Measurements from ENCODE around the gene SLC7A6OS. TPM values are rescaled to one million over a fixed set of nuclear protein-coding genes. Genes with fewer than 3 reads are reported as not detected.
A peak's percentile ranks its signal among the peaks of the same experiment; 100 is the strongest.

Gene SLC7A6OS
- total RNA-seq, 2 experiments from 2014 or later, result 26.3 to 30.7 TPM

DNA sequence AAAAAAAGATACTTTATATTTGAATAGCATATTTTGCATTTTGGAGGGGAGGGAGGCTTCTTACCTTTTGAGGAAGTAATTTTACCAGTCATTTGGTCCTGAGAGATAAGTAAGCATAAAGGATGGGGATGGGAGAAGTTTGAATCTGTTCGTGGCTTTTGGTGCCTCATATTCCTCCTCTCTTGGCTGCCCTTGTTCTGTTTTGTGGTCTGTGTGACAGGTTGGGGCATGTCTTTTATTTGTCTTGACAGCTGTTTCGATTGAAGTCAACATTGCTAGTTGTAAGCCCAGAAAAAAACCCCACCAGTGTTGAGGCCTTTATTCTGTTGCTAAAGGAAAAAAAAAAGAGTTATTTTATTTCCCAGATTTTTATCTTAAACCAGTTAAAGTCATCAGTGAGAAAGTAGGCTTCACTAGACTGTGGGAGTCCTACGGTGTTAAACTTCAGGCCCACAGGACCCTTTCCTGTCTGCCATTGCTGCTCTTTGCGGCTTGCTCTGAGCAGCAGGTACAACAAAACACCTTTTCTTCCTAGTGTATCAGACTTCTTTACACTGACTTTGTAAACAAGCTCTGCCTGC lies 35.0 kb downstream of the SLC7A6OS start:
- H3K4me1 Mint-ChIP-seq (ENCODE audit: low read depth), result peaks cover 72% of the 10 kb centered on the region
- H3K9me3 Mint-ChIP-seq (ENCODE audit: insufficient read depth), result no peaks in the 10 kb centered on the region
- peaks cover 58% of the 10 kb centered on the region for H3K36me3 Mint-ChIP-seq (ENCODE audit: low read depth)
- H3K27me3 Mint-ChIP-seq (ENCODE audit: low read depth), result no peaks in the 10 kb centered on the region
- DNase-seq, result peak; percentile 67
- peak overlapping the region; percentile 89 for H3K27ac Mint-ChIP-seq
- ChIA-PET CTCF (interaction anchor here (1.1 to 7.9 kb wide), 7 partner anchors 9 to 53 kb away, joined by 3 to 118 read pairs (median 6); partner anchors contain the start of genes PRMT7, SLC7A6 and SLC7A6OS), POLR2A (interaction anchor here (0.6 to 2.4 kb wide), 8 partner anchors 8 to 71 kb away, joined by 3 to 6 read pairs (median 3); partner anchors contain the start of genes PRMT7, SLC7A6 and SLC7A6OS)
- peak; percentile 82 for ATAC-seq
- peak overlapping the region; percentile 65 for H3K4me3 Mint-ChIP-seq

DNA sequence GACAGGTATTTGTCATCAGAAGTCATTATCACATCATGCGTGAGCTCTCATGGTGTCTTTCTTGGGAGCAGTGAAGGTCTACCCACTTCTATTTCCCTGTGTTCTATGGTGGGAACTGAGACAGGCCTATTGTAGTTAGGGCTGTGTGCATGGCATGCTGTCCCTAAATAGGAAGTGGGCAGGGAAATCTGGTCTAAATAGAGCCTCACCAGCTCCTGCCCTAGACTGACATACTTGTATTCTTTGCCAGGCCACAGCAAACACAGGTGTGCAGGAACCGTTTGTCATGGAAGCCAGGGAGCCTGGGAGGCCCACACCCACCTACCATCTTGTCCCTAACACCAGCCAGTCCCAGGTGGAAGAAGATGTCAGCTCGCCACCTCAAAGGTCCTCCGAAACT lies 36.3 kb downstream of the SLC7A6OS start:
- no peaks in the 10 kb centered on the region for H3K9me3 Mint-ChIP-seq (ENCODE audit: insufficient read depth)
- H3K27me3 Mint-ChIP-seq (ENCODE audit: low read depth), result no peaks in the 10 kb centered on the region
- no peak for ATAC-seq
- peaks cover 74% of the 10 kb centered on the region for H3K4me1 Mint-ChIP-seq (ENCODE audit: low read depth)
- POLR2A ChIA-PET, result interaction anchor here (0.7 to 2.4 kb wide), 5 partner anchors 9 to 36 kb away, joined by 3 to 8 read pairs (median 5); partner anchors contain the start of genes PRMT7, SLC7A6 and SLC7A6OS
- no peak for DNase-seq
- CTCF ChIA-PET, result interaction anchor here (1.5 to 7.9 kb wide), 6 partner anchors 10 to 37 kb away, joined by 3 to 118 read pairs (median 11); partner anchors contain the start of genes PRMT7, SLC7A6 and SLC7A6OS
- peak overlapping the region; percentile 81 for H3K27ac Mint-ChIP-seq
- H3K36me3 Mint-ChIP-seq (ENCODE audit: low read depth), result peaks cover 58% of the 10 kb centered on the region
- H3K4me3 Mint-ChIP-seq, result peak overlapping the region; percentile 20

DNA sequence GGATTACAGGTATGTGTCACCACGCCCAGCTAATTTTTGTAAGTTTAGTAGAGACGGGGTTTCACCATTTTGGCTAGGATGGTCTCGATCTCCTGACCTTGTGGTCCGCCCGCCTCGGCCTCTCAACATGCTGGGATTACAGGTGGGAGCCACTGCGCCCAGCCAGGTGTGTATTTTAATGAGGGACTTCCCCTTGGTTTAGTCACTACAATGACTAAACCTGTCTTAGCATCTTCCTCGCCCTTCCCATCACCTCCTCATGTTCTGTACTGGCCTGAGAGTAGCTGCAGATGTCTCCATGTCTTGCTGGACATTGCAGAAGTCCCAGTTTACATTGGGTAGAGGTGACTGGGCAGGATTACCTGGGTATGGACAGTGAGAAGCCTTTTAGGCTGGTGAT lies 36.9 kb downstream of the SLC7A6OS start:
- no peak overlapping the region for H3K4me3 Mint-ChIP-seq
- H3K9me3 Mint-ChIP-seq (ENCODE audit: insufficient read depth), result no peaks in the 10 kb centered on the region
- peaks cover 59% of the 10 kb centered on the region for H3K36me3 Mint-ChIP-seq (ENCODE audit: low read depth)
- no peaks in the 10 kb centered on the region for H3K27me3 Mint-ChIP-seq (ENCODE audit: low read depth)
- H3K27ac Mint-ChIP-seq, result peak overlapping the region; percentile 81
- ChIA-PET POLR2A (interaction anchor here (0.7 to 1.8 kb wide), 5 partner anchors 10 to 37 kb away, joined by 3 to 8 read pairs (median 4); partner anchors contain the start of genes PRMT7, SLC7A6 and SLC7A6OS), CTCF (interaction anchor here (1.5 to 7.9 kb wide), 7 partner anchors 11 to 55 kb away, joined by 3 to 118 read pairs (median 11); partner anchors contain the start of genes PRMT7, SLC7A6 and SLC7A6OS)
- DNase-seq, result no peak
- ATAC-seq, result no peak
- H3K4me1 Mint-ChIP-seq (ENCODE audit: low read depth), result peaks cover 76% of the 10 kb centered on the region

DNA sequence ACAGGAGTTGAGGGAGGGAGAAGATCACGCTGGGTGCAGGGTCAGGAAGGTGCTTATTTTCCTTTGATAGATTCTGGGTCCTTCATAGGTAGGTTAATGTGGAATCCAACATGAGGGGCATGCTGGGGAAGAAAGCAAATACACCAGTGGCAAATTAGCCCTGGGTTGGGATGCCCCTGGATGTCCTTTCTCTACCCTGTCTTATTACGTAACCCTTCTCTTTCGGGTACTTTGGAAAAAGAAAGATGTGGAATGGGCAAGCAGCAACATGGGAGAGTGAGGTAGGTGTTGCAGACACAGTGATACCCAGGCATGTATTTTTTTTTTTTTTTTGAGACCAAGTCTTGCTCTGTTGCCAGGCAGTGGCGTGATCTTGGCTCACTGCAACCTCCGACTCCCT lies 37.3 kb downstream of the SLC7A6OS start:
- CTCF ChIA-PET, result interaction anchor here (1.6 to 7.9 kb wide), 7 partner anchors 11 to 55 kb away, joined by 3 to 118 read pairs (median 11); partner anchors contain the start of genes PRMT7, SLC7A6 and SLC7A6OS
- ATAC-seq (no peak), DNase-seq (no peak)
- POLR2A ChIA-PET, result interaction anchor here (0.9 to 1.9 kb wide), 4 partner anchors 7 to 16 kb away, joined by 3 to 9 read pairs (median 6); partner anchors contain the start of gene SLC7A6
- Mint-ChIP-seq H3K4me1 (ENCODE audit: low read depth) (peaks cover 77% of the 10 kb centered on the region), H3K4me3 (peak overlapping the region; percentile 37), H3K27ac (peak overlapping the region; percentile 84), H3K27me3 (ENCODE audit: low read depth) (no peaks in the 10 kb centered on the region), H3K36me3 (ENCODE audit: low read depth) (peaks cover 59% of the 10 kb centered on the region), H3K9me3 (ENCODE audit: insufficient read depth) (no peaks in the 10 kb centered on the region)

DNA sequence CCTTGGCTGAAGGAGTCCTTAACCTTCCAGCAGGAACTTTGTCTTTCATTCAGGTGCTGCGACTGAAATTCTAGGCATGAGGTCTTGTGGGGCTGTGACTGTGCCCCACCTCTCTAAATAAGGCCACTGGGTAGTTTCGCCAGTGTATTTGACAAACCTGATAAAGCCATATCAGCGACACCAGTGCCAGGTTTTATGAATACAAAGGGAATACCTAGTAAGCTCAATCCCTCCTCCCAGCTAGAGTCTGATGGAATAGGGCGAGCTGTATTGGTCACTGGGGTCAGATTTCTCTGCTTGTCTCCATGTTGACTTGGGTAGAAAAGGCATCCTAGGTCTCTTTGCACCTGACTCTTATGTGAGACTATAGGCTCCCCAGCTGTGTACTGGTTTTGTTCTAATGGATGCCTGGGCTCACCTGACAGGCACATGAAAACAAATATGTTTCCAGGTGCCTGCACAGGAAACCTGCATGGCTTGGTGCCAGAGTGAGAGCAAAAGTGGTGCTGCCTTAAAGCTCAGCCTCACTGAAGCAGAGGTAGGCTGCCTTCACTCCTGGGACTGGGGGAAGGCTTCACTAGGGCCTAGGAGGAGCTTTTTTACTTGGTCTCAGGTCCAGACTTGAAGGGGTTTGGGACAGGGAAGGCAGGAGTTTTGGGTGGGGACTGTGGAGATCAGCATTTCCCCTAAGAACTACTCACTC lies 38.1 kb downstream of the SLC7A6OS start:
- peak overlapping the region; percentile 37 for H3K4me3 Mint-ChIP-seq
- H3K4me1 Mint-ChIP-seq (ENCODE audit: low read depth), result peaks cover 85% of the 10 kb centered on the region
- H3K9me3 Mint-ChIP-seq (ENCODE audit: insufficient read depth), result no peaks in the 10 kb centered on the region
- CTCF ChIA-PET, result interaction anchor here (1.6 to 7.9 kb wide), 6 partner anchors 10 to 56 kb away, joined by 3 to 118 read pairs (median 14); partner anchors contain the start of genes PRMT7, SLC7A6 and SLC7A6OS
- peak; percentile 27 for ATAC-seq
- H3K36me3 Mint-ChIP-seq (ENCODE audit: low read depth), result peaks cover 65% of the 10 kb centered on the region
- POLR2A ChIA-PET, result interaction anchor here (0.7 to 1.9 kb wide), 7 partner anchors 8 to 31 kb away, joined by 3 to 9 read pairs (median 3); partner anchors contain the start of gene SLC7A6
- peak; percentile 43 for DNase-seq
- peak overlapping the region; percentile 84 for H3K27ac Mint-ChIP-seq
- H3K27me3 Mint-ChIP-seq (ENCODE audit: low read depth), result no peaks in the 10 kb centered on the region

DNA sequence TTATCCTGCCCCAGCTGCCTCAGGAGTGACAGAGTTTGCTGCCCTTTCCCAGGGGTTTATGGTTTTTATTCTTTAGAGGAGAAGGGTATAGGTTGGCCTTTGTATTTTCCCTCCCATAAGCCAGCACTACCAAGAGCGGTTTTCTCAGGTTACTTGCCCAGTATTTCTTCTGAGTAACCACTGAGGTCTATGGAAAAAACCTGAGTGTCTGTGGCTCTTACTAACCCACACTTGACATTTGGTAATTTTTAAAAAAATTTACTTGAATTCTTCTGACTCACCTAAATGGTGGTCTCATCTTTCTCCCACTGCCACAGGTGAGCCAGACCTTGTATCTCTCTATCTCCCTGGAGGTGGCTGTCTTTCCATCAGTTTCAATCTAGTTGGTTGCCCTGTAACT lies 40.4 kb downstream of the SLC7A6OS start:
- ChIA-PET POLR2A (interaction anchor here (0.8 to 1.7 kb wide), 2 partner anchors 16 to 42 kb away, joined by 3 to 10 read pairs; no protein-coding TSS in a partner anchor), CTCF (interaction anchor here (1.0 to 7.9 kb wide), 7 partner anchors 8 to 59 kb away, joined by 3 to 118 read pairs (median 8); partner anchors contain the start of gene SLC7A6)
- peak overlapping the region; percentile 67 for H3K27ac Mint-ChIP-seq
- no peaks in the 10 kb centered on the region for H3K27me3 Mint-ChIP-seq (ENCODE audit: low read depth)
- H3K36me3 Mint-ChIP-seq (ENCODE audit: low read depth), result peaks cover 61% of the 10 kb centered on the region
- no peak overlapping the region for H3K4me3 Mint-ChIP-seq
- H3K4me1 Mint-ChIP-seq (ENCODE audit: low read depth), result peaks cover 85% of the 10 kb centered on the region
- no peaks in the 10 kb centered on the region for H3K9me3 Mint-ChIP-seq (ENCODE audit: insufficient read depth)
- DNase-seq, result no peak
- ATAC-seq, result peak; percentile 20

DNA sequence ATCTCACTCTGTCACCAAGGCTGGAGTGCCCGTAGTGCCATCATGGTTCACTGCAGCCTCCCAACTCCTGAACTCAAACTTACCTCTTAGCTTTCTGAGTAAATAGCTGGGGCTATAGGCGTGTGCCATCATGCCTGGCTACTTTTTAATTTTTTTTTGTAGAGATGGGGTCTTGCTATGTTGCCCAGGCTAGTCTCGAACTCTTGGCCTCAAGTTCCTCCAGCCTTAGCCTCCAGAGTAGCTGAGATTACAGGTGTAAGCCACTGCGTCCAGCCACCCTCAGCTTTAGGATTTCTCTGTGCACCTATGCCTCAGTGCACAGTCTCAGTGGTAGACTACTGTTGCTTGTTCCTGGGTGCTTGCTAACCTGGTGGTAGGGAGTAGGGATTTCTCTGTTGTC lies 41.0 kb downstream of the SLC7A6OS start:
- POLR2A ChIA-PET, result interaction anchor here (0.8 to 1.7 kb wide), 4 partner anchors 16 to 42 kb away, joined by 3 to 10 read pairs (median 4); no protein-coding TSS in a partner anchor
- DNase-seq (no peak), ATAC-seq (no peak)
- Mint-ChIP-seq H3K4me3 (no peak overlapping the region), H3K4me1 (ENCODE audit: low read depth) (peaks cover 83% of the 10 kb centered on the region), H3K27ac (peak overlapping the region; percentile 67), H3K9me3 (ENCODE audit: insufficient read depth) (no peaks in the 10 kb centered on the region), H3K27me3 (ENCODE audit: low read depth) (no peaks in the 10 kb centered on the region), H3K36me3 (ENCODE audit: low read depth) (peaks cover 59% of the 10 kb centered on the region)
- CTCF ChIA-PET, result interaction anchor here (1.0 to 2.7 kb wide), 6 partner anchors 9 to 59 kb away, joined by 3 to 14 read pairs (median 7); no protein-coding TSS in a partner anchor

DNA sequence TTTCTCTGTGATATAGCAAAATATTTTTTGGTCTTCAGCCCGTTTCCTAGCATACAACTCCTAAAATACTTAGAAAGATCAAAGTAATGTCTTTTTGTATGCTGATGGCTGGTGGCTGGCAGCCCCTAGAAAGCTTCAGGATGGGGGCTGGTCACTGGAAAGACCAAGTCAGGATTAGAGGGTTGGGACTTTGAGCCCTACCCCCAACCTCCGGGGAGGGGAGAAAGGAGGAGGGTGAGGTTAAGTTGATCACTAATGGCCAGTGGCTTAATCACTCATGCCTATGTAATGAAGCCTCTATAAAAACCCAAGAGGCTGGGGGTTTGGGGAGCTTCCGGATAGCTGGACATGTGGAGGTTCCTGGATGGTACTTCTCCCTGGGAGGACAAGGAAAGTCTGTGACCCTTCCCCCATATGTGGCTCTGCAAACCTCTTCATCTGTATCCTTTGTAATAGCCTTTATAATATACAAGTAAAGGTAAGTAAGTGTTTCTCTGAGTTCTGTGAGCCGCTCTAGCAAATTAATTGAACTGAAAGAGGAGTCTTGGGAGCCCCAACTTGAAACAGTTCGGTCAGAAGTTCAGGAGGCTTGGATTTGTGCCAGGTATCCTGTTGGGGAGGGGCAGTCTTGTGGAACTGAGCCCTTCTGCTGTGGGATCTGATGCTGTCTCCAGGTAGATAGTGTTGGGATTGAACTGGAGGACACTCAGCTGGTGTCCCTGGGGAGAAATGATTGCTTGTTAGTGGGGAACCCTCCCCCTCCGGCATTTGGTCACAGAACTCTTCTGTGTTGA lies 42.9 kb downstream of the SLC7A6OS start:
- ChIA-PET CTCF (interaction anchor here (2.3 to 7.6 kb wide), 4 partner anchors 16 to 61 kb away, joined by 8 to 346 read pairs (median 12); no protein-coding TSS in a partner anchor), POLR2A (interaction anchor here (0.6 kb wide), 1 partner anchor 43 kb away, joined by 3 read pairs; the partner anchor contains the start of genes PRMT7 and SLC7A6OS)
- H3K4me1 Mint-ChIP-seq (ENCODE audit: low read depth), result peaks cover 73% of the 10 kb centered on the region
- peak overlapping the region; percentile 10 for H3K27ac Mint-ChIP-seq
- H3K9me3 Mint-ChIP-seq (ENCODE audit: insufficient read depth), result no peaks in the 10 kb centered on the region
- ATAC-seq (no peak), DNase-seq (no peak)
- H3K36me3 Mint-ChIP-seq (ENCODE audit: low read depth), result peaks cover 40% of the 10 kb centered on the region
- H3K4me3 Mint-ChIP-seq, result peak overlapping the region; percentile 48
- no peaks in the 10 kb centered on the region for H3K27me3 Mint-ChIP-seq (ENCODE audit: low read depth)

DNA sequence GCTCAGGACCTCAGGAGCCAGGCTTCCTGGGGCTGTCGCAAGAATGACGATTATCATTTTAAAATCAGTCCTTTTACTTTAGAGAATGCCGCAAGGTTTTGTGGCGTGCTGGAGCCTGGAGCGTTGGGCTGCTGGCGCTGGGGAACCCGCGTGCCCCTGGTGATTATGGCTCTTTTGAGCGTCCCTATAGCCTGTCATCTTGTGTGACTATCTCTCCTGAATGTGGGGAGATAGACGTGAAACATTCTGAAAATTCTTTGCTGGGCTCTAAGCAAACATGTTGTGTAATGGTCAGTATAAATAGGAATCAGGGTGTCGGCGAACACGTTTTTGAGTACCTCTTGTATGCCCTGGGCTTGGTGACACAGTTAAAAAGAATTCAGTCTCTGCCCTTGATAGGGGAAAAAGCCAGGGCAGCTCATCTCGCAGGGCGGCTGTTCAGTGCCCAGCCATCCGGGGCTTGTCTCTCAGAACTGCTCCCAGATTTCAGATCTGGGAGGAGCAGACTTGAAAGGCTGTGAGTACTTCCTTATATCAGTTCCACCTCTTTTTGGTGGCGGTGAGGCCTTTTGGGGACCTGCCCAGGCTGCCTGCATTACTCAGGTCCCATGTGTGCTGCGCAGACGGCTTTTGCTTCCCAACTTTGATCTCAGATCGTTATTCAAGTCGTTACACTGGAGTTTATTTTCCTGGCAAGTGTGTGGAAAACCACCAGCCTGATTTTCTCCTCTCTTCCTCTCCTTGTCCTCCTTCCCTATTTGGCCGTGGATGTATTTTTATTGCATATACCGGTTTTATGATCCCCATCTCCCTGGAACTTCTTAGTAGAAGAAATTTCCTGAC lies 45.4 kb downstream of the SLC7A6OS start:
- Mint-ChIP-seq H3K9me3 (ENCODE audit: insufficient read depth) (no peaks in the 10 kb centered on the region), H3K4me1 (ENCODE audit: low read depth) (peaks cover 62% of the 10 kb centered on the region), H3K4me3 (peak overlapping the region; percentile 93), H3K27me3 (ENCODE audit: low read depth) (no peaks in the 10 kb centered on the region), H3K27ac (peak overlapping the region; percentile 99), H3K36me3 (ENCODE audit: low read depth) (peaks cover 28% of the 10 kb centered on the region)
- ChIA-PET CTCF (interaction anchor here (1.5 to 9.4 kb wide), 5 partner anchors 14 to 78 kb away, joined by 5 to 544 read pairs (median 67); no protein-coding TSS in a partner anchor), POLR2A (interaction anchor here (2.0 to 6.0 kb wide), 4 partner anchors 20 to 45 kb away, joined by 6 to 55 read pairs (median 27); partner anchors contain the start of genes PLA2G15, PRMT7 and SLC7A6OS)
- ATAC-seq, result peak; percentile 10
- DNase-seq, result peak; percentile 61

Data from activated CD8-positive, alpha-beta T cell treated with anti-CD3 and anti-CD28 coated beads, Interleukin-2, amount 10 ng/mL, durations not matched to agents 7 days and 5 days (primary cell).